ENCODE measurements around the gene FYN. TPM values are rescaled to one million over a fixed set of nuclear protein-coding genes. Genes with fewer than 3 reads are reported as not detected.

Gene FYN
- total and polyA plus RNA-seq, 2 of the 13 experiments (the other 11 are each of a cell fraction or from before 2014, with no cell fraction given) = 15.5 to 24.6 TPM

- FAIRE-seq (no peak), DNase-seq (ENCODE audit: low spot score) (no peak), ATAC-seq (no peak)
- ChIA-PET POLR2A (no interaction called here), CTCF (ENCODE audit: low intra/inter-chr PET ratio, low total read pairs) (no interaction called here)
- Histone ChIP-seq H3K36me3 (replicated peaks in 1 of 2; ENCODE audit: control insufficient read depth in 1 of 2, insufficient read depth in 2 of 2, low read length in 2 of 2) (no peaks in the 10 kb centered on the region), H3K27ac (ENCODE audit: extremely low read length, insufficient read depth, low read length) (no peak overlapping the region), H3K4me1 (ENCODE audit: insufficient read depth, low read length) (no peaks in the 10 kb centered on the region), H3K27me3 (ENCODE audit: control insufficient read depth in 1 of 2, insufficient read depth in 2 of 2, low read length in 2 of 2) (peaks cover 0 to 4% of the 10 kb centered on the region in 2 experiments; a peak in 2 of 5 replicates), H2AFZ (ENCODE audit: low read length) (no peak overlapping the region), H3K9me3 (ENCODE audit: low read length) (no peaks in the 10 kb centered on the region), H3K9ac (ENCODE audit: insufficient read depth, low read depth, low read length) (no peak overlapping the region), H3K4me3 (replicated peaks in 1 of 3; ENCODE audit: insufficient read depth in 1 of 3, low read depth in 2 of 3, low read length in 3 of 3) (no peak overlapping the region), H3K4me2 (ENCODE audit: low read depth, low read length) (no peak overlapping the region), H4K20me1 (ENCODE audit: insufficient read depth, low read length) (no peaks in the 10 kb centered on the region), H3K79me2 (ENCODE audit: insufficient read depth, low read length) (no peaks in the 10 kb centered on the region)
- intact Hi-C loops (cut with micrococcal nuclease; ENCODE audit: unreplicated experiment) (no loop called here), in situ Hi-C loops (cut with HindIII; ENCODE audit: extremely low pct_ligation_motif_present, low pct_unique_long_range_greater_than_20kb) (no loop called here)
- TF ChIP-seq PLSCR1 (CRISPR knock-in tag; IDR thresholded peaks at IDR 0.05; ENCODE audit: borderline replicate concordance) (no peak), POLR2A (IDR thresholded peaks at IDR 0.05; ENCODE audit: insufficient read depth in 1 of 2, low read depth in 2 of 2, low read length in 2 of 2) (no peak), PRDM10 (CRISPR knock-in tag; IDR thresholded peaks at IDR 0.05; ENCODE audit: low read depth) (no peak), AGO2 (optimal IDR thresholded peaks at IDR 0.05; ENCODE audit: low read depth, low read length) (no peak), ZFP1 (CRISPR knock-in tag; IDR thresholded peaks at IDR 0.05) (no peak), ZNF251 (CRISPR knock-in tag; IDR thresholded peaks at IDR 0.05) (no peak), ZNF607 (CRISPR knock-in tag; IDR thresholded peaks at IDR 0.05; ENCODE audit: borderline replicate concordance) (no peak), IRX3 (CRISPR knock-in tag; IDR thresholded peaks at IDR 0.05; ENCODE audit: borderline replicate concordance, low read depth) (no peak), ZNF101 (CRISPR knock-in tag; IDR thresholded peaks at IDR 0.05; ENCODE audit: borderline replicate concordance, low read depth) (no peak), RAD51 (IDR thresholded peaks at IDR 0.05; ENCODE audit: borderline replicate concordance) (no peak), ZEB1 (IDR thresholded peaks at IDR 0.05; ENCODE audit: insufficient replicate concordance, low read depth) (no peak), NONO (IDR thresholded peaks at IDR 0.05) (no peak), NONO (CRISPR knock-in tag; conservative IDR thresholded peaks at IDR 0.05) (no peak), RBM39 (IDR thresholded peaks at IDR 0.05; ENCODE audit: low read depth, low read length, poor library complexity, severe bottlenecking) (no peak), STAT5B (CRISPR knock-in tag; IDR thresholded peaks at IDR 0.05) (no peak), ZNF367 (CRISPR knock-in tag; IDR thresholded peaks at IDR 0.05; ENCODE audit: borderline replicate concordance) (no peak), ZNF615 (CRISPR knock-in tag; IDR thresholded peaks at IDR 0.05; ENCODE audit: borderline replicate concordance) (no peak), MED13 (CRISPR knock-in tag; IDR thresholded peaks at IDR 0.05) (no peak), ZNF230 (CRISPR knock-in tag; IDR thresholded peaks at IDR 0.05) (no peak), ZKSCAN5 (CRISPR knock-in tag; IDR thresholded peaks at IDR 0.05) (no peak), FOXA3 (CRISPR knock-in tag; IDR thresholded peaks at IDR 0.05) (no peak)
- BruUV-seq (replicated peaks) = no TSS peak
- WGBS (ENCODE audit: low lambda C conversion rate) = 35% methylated on average over 7 of the region's 7 CpGs
These were observed 47.3 kb upstream of the FYN start for GRCh38 chr6:111920578-111920977.

All from HepG2 (cell line).